Activated CD4-positive, alpha-beta T cell treated with anti-CD3 and anti-CD28 coated beads for 1 hour (primary cell): ENCODE data around the gene CDH13.

Source experiments
- DNase-seq: peaks from one replicate; pipeline ENCODE4 v3.0.0-alpha.2; 2020

CDH13 gene

DNA sequence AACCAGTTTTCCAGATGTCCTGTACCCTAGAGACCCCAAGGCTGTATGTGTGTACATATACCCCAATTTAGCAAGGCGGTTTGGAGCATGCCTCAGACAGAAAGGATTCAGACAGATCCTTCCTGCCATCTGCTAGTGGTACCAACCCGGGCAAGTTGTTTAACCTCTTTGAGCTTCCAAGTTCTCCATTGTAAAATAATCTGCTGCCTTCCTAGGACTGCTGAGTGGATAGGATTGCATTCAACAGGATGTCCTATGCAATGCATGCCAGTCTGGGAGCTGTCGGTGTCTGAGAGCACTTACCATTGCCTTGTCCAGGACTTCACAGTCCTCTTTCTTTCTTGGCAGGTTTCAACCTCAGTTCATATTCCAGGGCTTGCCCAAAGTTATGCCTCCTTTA lies 1.9 kb downstream of the CDH13 start:
- no peak for DNase-seq

- DNase-seq: no peak
Observed at GRCh38 chr16:82629441-82630027, 2.8 kb downstream of the CDH13 start.

GRCh38 chr16:82630219-82630618 lies 3.5 kb downstream of the CDH13 start:
- no peak for DNase-seq

DNA sequence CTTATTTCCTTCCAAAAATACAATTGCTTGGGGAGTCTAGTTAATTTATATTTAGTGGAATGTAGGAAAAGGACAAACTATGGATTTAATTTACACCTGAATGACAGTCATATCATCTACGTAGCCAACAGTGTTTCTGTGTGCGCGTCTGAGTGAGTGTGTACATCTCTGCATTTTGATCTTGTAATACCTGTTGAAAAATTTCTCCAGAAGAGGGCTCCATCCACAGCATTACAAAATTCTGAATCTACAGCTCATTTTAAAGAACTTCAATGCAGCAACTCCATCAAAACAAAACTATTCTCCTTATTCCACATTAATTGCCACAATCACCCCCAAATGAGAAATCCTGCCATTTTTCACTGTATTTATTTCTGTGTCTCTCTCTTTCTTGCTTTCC lies 3.9 kb downstream of the CDH13 start:
- DNase-seq: no peak

DNA sequence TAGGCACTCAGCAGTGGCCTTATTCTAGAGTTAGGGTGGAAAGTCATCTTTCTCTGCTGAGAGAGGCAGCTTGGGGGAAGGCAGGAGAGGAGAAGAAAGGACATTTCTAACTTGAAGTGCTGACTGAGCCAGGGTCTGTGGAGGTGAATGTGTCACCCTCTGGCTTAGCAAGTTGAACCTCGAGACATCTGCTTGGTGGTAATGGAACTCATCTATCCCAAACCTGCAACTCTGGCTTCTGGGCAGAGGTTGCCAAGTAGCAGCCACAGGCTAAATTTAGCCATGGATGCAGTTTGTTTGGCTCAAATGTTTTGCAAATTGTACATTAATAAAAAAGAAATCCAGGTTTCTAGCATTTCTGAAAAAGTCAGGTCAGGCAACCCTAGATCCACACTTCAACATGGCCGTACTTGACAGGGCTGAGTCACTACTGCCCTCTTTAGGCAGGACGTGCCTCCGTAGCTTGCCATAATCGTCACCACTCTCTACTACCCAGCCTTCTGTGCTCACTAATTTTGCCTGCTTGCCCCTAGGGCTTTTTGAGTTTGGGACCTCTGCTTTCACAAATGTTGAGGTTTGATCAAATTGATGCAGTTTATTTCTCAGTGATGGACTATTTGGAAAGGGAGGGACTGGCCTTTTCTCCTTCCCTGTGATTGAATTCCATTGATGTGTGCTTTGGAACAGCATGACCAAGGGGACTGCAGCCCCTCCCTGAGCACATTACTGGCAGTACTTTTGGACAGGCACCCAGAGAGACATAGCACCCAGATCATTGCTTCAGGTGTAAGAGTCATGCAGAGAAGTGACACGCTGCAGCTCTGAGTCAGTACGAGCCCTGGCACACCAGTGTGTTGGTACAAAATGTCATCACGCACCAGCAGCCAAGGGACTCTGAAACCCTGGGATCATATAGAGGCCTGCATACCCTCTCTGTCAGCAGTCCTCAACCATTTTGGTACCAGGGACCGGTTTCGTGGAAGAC lies 5.2 kb downstream of the CDH13 start:
- no peak for DNase-seq

- no peak for DNase-seq
Observed at GRCh38 chr16:82633964-82634600, 7.3 kb downstream of the CDH13 start.

DNA sequence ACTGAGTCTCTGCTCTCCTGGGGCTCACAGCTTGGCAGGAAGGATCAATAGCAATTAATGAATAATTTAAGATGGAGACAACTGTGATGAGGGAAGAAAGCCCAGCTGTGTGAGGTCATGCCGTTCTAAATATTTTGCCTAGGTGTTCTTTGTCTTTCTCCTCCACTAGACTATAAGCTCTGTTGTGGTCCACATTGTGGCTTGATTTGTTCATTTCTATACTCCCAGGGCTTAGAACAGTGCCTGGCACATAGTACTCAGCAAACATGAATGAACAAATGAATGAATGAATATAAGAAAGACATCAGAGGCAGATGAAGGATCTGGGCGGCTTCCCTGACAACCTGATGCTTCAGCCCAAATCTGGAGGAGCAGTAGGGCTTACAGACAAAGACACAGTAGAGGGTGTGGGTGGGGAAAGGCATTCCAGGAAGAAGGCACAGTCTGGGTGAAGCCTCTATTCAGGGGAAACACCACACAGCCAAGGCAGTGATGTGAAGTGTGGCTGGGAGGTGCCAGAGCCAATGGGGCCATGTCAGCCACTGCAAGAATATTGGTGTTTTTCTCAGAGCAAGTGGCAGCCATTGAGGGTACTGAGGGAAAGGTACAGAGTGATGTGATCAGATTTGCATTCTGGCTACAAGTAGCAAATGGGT lies 8.3 kb downstream of the CDH13 start:
- no peak for DNase-seq

GRCh38 chr16:82636485-82636884 lies 9.7 kb downstream of the CDH13 start:
- DNase-seq: no peak

GRCh38 chr16:82636958-82637357 lies 10.2 kb downstream of the CDH13 start:
- no peak for DNase-seq

DNA sequence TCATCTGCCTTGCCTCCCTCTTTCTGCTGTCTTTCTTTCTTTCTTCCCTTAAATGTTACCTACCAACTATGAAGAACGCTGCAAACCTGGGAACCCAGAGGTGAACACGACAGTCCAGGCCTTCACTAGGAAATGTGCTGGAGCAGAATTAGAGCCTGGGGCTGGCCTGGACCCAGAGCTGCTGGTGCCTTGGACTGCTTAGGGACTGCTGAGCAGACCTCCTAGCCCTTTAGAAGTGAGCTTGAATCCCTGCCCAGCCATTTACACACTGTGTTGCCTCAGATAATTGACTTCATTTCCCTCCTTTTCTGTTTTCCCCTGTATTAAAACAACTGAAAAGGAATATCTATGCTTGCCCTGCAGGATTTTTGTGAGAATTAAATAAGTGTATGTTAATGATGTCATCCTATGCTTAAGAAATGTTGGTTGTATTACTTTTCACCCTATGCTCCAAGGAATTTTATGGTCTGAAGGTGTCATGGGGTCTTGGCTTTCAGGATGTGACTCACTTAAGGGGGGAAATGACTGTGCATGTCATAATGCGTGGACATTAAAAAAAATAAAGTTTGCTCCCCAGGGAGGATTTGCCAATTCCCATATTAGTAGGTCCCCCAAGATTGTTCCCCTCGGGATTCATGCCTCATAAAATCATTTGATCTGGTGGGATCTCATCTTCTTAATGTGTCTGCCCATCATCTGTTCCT lies 11.5 kb downstream of the CDH13 start:
- no peak for DNase-seq

DNA sequence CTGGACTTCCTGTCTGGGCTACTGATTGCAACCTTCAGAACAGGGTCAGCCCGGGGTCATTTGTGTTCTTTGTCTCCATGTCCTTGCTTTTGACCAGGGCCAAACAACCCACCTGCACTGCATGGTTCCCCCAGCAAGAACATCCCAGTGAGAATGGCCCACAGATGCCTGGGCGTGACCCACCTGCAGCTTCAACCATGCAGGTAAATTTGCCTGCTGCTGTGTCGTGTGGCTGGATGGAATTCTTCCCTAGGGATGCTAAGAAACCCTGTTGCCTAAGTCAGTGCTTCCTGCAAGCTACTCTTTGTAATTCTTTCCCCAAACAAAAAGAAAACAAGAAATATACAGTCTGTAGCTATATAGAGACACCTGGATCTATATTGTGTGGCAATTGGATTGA lies 12.5 kb downstream of the CDH13 start:
- DNase-seq: no peak

GRCh38 chr16:82639666-82640336 lies 13.0 kb downstream of the CDH13 start:
- no peak for DNase-seq

- DNase-seq: no peak
Observed at GRCh38 chr16:82641336-82641984, 14.7 kb downstream of the CDH13 start.

GRCh38 chr16:82643136-82643535 lies 16.4 kb downstream of the CDH13 start:
- DNase-seq: no peak

DNA sequence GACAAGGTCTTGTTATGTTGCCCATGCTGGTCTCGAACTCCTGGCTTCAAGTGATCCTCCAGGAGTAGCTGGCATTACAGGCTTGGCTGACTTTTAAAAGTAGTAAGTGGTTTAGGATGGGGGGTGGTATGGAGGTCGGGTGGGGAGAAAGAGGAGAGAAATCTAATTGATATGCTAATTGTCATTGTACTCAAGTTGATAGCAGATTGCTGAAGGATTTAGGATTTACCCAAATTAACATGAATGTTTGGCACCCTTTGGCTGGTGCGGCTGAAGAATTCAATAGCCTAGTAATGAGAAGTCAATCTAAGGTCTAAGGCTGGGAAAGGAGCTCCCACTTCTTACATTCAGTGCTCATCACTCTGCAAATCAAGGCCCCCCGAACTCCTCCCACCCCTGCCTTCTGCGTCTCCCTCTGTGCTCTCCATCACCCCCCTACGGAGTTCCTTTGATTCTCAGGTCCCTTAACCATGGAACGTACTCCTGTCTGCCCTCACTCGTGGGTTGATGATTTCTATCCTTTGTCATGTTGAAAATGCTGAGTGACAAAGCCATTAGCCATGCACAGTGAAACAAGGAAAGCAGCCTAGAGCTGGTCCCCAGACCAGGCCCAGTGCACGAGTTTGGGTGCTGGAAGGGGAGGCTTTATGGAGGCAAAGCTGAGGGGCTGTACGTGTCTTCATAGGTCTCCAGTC lies 17.3 kb downstream of the CDH13 start:
- no peak for DNase-seq

DNA sequence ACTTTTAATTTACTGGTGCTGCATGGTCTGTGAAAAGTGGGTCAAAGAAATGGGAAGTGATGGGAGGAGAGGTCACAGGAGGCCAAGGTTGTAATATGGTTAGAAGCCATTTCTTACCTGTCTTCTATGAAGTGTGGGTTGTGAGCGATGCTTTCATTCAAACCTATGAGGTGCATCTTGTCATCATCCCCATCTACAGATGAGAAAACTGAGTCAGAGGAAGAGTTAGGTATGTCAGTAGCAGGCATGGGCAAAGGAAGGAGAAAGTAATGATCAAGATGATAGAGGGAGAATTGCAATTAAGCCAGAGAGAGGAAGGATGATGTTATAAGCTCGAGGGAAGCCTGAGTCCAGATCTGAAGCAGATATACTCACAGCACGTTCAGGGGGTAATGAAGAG lies 19.7 kb downstream of the CDH13 start:
- no peak for DNase-seq

DNA sequence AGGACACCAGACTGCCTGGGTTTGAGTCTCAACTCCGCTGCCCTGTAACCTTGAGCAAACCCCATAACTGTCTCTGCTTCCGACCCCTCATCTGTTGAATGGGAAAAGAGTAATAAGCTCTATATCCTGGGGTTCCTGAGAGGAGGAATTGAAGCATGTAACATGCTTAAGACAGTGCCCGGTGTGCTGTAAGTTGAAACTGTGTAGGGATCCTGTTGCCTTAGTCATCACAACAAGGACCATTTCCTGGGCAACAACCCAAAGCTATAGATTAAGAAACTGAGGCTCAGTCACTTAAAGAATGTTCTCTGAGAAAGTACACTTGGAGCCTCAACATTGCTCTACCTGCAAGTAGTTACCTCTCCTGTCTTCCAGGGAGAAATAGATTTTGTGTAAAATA lies 23.0 kb downstream of the CDH13 start:
- no peak for DNase-seq

DNA sequence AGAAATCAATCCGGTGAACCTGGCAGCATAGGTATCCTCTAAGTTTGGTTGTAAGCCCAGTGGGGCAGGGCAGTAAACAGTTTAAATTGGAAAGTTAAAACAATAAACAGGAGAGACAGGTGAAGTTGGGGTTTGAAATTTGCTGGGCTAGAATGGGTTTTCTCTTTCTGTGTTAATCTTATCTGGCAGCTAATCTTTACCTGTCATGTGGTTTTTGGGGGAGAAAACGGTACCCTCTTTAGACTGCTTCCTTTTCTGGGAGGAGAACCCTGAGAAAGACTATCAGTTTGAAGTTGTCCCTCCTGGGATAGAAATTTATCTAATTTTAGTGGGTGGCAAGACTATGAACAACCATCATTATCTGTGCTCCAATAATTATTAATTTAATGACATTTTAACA lies 24.0 kb downstream of the CDH13 start:
- no peak for DNase-seq

DNA sequence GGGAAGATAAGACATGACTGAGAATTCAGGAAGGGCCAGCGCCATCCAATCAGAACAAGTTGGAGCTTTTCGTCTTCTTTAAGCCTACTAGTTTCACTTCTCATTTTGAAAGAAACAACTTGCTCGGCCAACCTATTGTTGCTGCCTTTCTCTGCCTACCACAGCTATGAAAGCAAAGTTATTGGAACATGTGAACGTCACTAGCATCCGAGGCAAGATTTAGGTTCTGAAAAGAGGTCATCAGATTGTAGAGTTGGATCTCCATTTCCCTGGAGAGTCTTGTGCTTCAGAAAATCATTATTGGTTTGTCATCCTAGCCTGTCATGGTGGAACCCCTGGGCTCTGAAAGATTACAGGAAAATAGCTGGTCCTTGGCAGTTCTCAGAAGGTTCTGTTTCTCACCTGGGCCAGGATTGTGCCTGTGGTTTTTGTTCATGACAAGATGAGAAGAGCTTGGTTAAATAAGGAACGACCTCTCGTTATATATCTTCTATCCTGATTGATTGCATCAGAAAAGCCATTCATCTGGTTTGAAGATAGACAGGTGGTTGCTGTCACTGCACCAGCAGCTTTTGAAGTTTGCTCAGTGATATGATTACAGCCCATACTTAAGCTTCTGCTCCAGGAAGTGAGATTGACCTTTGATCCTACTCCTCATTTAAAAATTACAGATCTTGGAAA lies 25.3 kb downstream of the CDH13 start:
- no peak for DNase-seq

GRCh38 chr16:82652826-82653225 lies 26.1 kb downstream of the CDH13 start:
- no peak for DNase-seq
